ENCODE data around the gene IRAK2.

- TF ChIP-seq EZH2phosphoT487 (IDR thresholded peaks at IDR 0.05; ENCODE audit: borderline replicate concordance) (no peak), CTCF (conservative IDR thresholded peaks at IDR 0.05; ENCODE audit: low read length) (no peak)
Observed at GRCh38 chr3:10198761-10199649, 34.3 kb downstream of the IRAK2 start.
